HG03565 (cell line): ENCODE measurements around the gene SLC24A3.

Source experiments
- ATAC-seq: cut with Tn5 transposase; IDR thresholded peaks from one replicate; pipeline ENCODE4 v1.9.1; 2021; ENCODE audit warnings: mild to moderate bottlenecking, moderate library complexity; ENCODE audit not compliant: unreplicated experiment

Gene SLC24A3

DNA sequence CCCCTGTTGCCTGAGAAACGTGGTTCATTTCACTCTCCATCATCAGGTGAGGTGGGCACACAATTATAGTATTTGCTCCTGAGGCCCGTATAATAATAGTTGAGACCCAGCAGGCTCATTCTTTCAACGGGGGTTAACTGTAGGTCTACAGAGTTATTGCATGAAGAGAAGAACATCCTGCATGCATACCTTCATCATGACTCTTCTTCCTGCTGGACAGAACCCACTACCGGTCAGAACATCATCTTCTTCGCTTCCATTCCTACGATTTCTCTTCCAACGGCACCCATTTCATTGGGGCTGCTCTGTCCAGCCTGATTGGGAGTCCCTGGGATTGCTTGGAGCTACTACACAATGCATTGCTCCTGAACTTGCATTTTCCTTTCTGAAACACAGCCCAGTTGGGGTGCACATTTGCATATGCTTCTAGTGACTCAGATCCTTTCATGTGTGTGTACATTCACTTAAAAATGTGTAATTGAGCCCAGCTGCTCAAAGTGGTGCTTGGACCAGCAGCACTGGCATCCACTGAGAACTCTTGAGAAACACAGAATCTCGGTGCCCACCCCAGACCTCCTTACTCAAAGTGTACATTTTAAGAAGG is 57.4 kb downstream of the SLC24A3 start:
- no peak for ATAC-seq

DNA sequence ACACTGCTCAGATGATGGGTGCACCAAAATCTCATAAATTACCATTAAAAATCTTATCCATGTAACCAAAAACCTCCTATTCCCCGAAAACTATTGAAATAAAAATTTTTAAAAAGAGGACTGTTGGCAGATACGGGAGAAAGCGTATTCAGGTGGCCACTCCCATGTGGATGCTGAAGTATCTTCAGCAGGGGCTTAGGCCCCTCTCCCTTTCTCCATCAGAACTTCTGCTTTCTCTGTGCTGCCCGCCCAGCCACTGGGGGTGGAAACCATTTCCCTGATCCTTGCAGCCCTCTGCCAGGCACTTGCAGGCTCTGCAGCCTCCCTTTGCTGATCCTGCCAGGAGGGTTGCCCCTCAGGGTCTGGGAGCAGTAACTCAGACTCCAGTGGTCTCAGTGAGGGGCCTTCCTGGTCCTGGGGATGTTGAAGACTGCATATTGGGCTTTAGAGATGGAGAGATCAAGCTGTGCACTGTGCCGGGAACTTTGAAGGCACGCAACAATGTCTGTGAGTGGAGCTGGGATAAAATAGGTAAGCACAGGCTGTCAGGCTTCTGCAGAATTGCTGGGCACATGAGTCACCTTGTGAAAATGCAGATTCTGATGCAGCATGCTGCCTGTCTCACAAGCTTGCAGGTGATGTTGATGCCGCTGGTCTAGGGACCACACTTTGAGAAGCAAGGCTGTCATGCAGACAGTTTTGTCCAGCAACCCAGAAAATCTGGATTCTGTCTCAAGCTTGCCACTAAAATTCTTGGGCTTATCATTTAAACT is 59.6 kb downstream of the SLC24A3 start:
- ATAC-seq: no peak

DNA sequence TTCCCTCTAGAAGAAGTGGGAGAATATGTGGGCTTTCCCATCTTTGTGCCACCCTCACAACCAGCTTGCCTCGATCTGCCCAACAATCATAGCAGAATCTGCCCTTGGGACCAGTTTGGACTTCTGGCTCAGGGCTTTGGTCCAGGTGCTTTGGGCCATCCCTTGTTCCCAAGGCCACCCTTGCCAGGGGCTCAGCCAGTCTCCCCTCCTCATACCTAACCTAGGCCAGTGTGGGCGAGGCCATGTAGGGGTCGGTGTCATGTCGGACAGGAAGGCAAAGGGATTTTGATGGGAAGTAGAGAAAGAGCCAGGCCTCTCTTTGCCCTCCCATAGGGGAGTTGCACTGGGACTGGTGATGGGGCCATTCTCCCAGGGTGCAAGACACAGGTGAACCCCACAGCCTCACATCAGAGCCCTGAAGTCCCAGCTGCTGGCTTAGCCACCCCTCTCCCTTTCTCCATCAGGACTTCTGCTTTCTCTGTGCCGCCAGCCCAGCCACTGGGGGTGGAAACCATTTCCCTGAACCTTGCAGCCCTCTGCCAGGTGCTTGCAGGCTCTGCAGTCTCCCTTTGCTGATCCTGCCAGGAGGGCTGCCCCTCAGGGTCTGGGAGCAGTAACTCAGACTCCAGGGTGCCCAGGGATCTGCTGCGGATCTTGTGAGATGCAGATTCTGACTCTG is 60.7 kb downstream of the SLC24A3 start:
- ATAC-seq: no peak

DNA sequence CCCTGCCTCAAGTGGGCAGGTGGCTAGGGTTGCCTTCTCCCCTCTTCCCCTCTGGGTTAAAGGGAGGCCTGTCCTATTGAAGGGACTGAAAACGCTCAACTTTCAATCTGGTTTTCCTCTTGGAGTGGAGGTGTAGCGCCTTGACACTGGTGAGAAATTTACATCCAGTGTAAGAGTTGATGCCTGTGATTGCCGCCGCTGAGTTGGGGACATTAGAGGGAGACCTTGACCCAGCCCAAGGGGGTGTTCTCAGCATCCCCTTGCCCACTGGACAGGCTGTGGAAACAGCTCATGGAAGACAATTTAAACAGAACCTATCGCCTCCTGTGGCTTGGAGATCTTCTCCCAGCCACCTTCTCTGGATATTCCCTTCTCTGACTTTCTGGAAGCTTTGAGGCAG is 61.6 kb downstream of the SLC24A3 start:
- ATAC-seq: no peak

DNA sequence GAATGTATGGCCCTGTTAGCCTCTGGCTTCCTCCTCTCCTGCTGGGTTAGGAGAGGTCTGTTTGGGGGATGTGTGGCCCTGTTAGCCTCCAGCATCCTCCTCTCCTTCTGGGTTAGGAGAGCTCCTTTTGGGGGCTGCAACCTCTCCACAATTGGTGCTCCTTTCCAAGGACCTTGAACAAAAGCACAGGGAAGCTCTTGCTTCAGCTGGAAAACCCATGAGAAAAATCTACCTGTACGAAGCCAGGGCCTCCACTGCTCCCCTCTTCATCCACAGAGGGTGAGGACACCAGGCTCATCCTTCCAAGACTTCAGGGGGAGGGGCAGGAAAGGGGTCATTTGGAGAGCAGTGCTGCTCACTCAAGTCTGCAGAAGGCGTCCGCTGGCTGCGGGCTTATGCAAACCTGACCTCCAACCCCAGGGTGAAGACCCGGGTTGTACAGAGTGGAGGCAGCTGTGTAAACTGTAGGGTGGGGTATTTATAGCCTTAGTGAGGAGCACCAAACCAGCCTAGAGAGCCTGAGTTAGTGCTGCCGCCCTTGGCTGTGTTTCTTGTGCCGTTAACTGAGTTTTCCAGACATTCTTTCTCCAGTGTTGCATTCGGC is 62.1 kb downstream of the SLC24A3 start:
- ATAC-seq: no peak

DNA sequence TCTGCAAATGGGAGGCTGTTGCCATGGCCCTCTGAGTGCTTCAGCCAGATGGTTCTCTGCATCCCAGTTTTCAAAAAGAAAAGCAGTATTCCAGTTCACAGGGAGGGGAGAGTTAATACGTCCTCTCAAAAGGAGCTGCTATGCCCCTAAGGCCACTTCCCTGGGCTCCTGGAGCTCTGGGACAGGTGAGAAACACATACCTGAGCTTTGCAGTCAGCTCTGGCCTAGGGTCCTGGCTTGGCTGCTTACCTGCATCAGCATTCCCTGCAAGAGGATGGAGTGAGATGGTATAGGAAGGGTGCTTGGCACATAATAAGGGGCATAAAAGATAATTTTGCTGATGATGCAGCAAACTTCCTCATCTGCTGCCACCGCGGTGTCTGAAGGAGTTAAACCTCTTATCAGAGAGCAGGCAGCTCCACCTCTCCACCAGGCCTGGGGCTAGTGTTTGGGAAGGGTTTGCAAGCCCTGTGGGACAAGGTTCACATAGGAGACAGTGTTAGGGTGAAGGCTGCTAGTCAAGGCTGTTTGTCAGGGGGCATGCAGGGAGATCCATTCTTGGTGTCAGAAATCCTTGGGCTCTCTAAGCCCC is 62.7 kb downstream of the SLC24A3 start:
- ATAC-seq: no peak

DNA sequence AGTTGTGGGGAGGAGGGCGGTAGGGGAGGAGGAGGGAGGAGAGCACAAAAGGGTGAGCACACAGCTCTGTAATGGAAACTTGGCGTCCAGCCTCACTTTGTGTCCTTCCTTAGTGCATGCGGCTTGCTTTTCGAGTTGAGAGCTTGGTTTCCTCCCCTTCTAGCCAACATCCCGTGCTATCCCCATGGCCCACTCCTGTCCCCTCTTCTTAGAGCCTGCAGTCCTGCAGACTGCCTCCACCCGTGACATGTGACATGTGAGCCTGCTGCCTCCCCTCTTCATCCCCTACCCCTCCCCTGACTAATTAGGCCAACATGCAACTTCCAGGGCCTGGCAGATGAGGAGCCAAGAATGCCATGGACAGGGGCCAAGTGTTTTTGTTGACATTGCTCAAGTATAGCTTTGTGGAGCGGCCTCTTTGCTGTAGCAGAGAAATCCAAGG is 63.2 kb downstream of the SLC24A3 start:
- no peak for ATAC-seq

DNA sequence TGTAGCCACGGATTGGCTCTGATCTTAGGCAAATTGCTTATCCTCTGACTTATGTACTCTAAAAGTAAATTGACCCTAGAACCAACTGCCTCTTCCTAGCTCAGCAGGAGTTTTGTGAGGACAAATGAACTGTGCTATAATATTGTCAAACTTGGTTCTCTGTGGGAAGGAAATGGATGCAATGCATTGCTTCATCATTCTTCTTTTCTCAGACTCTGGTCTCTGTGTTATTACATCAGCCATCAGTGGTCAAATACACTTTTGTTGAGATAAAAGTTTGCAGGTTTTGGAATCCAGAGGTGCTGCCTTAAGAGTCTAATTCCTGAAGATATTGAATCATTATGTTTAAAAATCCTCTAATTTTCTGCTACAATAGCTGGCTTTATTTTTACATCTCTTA is 64.9 kb downstream of the SLC24A3 start:
- no peak for ATAC-seq

DNA sequence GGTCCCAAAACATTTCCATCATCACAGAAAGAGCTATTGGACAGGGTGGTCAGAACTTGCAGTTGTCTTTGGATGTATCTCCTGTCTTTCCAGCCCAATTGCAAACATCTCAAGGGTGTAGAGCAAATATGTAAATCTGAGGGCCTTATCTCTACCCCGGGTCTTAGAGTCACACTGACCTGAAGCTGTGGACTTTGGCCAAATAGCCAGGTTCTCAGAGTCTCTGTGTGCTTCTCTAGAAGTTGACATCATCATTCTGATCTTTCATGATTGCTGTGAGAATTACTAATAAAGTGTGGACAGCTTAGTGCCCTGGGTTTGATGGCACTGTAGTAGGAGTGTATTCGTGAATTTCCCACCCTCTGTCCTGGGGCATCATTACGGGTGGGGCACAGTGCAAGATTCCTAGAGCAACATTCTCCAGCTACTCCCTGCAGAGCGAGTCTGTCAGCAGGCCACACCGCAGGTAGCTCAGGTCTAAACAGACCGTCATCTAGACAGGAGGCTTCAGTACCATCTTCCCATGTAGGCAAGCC is 71.1 kb downstream of the SLC24A3 start:
- ATAC-seq: no peak

DNA sequence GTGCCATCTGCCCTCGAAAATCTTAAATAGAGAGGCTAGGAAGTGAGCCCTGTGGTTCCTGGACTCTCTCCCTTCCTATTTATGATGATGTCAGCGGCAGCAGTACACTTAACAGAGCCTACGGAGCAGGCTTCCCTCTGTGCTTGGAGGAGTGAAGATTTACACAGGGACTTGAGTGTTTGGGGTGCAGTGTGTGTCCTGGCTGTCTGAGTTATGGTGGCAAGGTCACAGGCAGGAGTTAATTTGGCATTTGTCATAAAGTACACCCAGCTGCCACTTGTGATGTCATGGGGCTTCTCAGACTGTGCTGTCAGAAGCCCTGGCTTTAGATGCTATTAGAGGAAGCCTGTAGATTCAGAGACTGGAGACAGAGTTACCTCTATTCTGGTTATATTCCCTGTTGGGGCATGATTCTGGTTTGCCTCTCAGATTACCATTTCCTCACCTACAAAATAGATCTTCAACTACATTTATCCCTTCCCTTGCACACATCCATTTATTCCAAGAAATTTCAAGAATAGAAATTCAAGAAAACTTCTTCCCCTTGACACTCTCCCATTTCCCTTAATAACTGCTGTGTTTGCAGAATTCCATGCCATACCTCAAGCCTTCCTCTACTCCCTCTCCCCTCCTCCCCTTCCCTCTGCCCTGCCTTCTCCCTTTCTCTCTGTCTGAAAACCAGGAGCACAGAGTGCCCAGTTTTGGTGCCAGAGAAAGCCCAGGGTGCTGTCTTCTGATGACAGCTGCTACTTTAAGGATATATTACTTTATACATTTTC is 72.1 kb downstream of the SLC24A3 start:
- no peak for ATAC-seq

DNA sequence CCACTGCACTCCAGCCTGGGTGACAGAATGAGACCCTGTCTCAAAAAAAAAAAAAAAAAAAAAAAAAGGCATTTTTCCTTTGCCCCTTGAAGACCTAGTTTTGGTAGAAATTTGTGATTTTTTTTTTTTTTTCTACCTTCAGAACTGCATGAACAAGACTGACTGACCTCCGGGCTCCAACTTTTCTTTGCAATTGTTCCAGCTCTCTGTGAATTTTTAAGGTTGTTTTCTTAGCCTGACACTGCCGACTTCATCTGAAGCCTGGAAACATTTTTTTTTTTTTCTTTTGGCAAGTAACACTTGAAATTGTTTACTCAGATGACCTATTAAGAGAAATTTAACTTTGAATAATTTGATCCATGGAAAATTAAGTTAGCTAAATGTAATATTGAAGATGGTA is 73.0 kb downstream of the SLC24A3 start:
- ATAC-seq: no peak

DNA sequence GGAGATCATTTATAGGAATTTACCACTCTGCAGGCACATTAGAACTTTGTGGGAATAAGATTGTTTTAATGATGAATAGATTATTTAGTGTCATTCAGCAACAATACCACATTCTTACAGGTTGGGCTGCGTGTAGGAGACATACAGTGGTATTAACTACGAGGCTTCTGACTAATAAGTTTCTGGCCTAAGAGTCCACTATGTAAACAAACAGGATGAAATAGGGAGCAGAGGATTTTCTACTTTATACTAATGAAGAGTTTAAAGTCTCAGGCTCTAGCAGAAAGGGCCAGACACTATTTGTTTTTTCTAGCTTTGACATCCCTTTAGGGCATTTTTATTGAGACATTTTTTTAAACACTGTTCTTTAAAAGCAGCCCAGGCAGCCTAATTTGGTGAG is 75.6 kb downstream of the SLC24A3 start:
- no peak for ATAC-seq

DNA sequence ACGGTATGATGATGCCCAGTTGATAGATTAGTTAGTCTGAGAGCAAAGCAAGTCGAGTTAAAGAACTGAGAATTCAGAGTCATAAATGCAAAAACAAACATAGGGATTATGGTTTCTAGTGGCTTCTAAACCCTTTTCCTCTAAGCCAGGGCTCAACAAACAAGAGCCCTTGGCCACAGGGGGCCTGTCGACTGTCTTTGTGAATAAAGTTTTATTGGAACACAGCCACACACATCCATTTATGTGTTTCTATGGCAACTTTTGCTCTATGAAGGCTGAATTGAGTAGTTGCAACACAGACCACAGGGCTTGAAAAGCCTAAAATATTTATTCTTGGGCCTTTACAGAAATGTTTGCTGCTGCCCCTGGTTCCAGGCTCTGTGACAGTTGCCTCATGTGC is 76.2 kb downstream of the SLC24A3 start:
- no peak for ATAC-seq

DNA sequence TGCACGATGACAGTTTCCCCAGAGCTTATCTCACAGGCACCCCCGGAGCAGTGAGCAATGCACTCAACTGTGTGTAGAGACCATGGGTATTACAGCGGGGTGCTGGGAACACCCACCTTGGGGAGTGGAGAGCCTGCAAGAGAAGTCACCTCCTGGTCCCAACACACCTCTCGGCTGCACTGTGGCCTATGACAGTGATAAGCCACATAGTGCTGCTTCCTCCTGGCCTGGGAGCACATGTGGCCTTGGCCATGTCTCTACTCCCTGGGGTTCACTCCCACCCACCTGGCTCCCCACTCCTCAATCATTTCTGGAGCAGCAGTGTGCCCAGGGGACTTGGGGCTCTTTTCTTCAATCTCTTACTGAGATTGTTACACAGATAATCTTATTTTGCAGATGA is 77.0 kb downstream of the SLC24A3 start:
- no peak for ATAC-seq

DNA sequence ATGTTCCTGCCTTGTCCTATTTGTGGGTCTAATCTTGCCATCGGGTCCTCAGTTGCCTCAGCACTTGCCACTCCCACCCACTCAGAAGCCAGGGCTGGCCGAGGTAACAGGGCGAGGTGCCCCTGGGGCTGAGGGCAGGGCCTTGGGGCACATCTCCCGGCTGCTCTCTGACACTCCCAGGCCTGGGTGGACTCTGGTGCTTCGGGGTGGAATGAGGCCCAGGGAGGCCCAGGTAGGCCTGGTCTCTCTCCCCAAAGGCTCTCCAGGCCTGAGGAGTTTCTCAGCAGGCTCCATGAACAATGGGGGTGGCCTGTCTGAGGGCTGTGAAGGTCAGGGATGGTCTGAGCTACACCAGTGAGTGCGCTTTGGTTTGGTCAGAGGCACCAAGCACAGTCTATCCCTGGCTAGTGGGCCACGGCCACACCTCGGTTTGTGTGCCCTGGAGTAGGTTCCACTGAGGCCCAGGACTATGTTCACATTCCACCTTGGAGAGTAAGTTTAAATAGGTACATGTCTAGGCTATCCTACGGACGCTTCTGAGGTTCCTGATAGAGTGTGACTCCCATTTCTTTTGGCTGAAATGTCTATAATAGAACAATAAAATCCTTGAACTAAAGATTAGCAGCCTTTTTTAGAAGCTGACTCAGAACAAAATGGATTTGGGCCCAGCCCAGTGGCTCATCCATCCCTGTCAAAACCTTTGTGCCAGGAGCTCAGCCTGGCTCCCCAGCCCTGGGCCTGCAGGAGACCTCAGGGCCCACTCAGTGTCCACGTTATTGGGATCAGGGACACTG is 78.8 kb downstream of the SLC24A3 start:
- no peak for ATAC-seq

DNA sequence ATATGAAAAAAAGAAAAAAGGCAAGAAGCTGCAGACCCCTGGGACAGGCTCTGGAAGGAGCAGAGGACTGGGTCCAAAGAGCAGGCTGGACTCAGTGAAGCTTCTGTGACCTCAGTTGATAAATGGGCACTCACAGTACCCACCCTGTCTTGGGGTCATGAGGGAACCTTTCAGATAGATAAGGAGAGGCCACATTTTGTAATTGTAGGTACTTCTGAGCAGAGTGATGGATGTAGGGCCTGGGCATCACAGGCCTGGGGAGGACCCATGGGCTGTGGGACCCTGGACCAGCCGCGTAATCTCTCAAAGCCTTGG is 79.3 kb downstream of the SLC24A3 start:
- ATAC-seq: no peak

DNA sequence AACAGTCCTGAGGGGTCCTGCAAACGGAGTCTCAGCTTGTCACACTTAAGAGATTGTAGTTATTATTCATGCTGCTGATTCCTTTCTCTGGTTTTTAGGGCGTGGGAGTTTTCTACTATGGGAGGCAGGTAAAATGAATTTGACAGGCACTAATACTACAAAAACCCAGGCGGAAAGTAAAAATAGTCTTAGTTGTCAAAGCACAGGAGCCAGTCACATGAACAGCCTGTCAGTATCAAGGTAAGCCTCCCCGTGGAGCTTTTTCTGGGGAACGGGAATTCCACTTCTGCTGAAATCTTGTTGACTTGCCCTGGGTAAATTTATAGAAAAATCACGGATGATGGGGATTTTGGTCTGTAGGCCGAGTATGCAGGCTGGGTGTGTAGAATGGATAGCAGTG is 79.8 kb downstream of the SLC24A3 start:
- no peak for ATAC-seq

DNA sequence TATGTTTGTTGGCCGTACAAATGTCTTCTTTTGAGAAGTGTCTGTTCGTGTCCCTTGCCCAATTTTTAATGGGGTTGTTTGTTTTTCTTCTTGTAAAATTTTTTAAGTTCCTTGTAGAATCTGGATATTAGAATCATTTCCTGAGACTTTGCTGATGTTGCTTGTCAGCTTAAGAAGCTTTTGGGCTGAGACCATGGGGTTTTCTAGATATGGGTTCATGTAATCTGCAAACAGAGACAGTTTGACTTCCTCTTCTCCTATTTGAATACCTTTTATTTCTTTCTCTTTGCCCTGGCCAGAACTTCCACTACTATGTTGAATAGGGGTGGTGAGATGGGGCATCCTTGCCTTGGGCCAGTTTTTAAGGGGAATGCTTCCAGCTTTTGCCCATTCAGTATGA is 82.6 kb downstream of the SLC24A3 start:
- ATAC-seq: no peak

DNA sequence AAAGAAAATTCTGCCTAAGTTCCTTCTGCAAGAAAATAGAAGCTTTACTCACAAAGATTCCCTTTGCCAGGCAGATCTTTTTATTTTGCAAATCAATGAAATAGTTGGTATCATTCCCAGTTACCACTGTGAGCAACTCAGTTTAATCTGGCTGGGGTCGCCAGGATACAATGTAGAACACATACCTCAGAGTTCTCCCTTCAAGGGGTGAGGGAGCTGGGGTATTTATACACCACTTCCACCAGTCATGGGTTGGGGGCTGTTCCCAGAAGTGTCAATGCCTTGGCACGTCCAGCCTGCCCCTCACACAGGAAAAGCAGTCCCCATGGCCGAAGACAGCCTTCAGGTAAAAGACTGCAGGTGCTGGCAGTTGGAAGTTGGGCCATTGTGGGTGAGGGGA is 86.2 kb downstream of the SLC24A3 start:
- no peak for ATAC-seq

DNA sequence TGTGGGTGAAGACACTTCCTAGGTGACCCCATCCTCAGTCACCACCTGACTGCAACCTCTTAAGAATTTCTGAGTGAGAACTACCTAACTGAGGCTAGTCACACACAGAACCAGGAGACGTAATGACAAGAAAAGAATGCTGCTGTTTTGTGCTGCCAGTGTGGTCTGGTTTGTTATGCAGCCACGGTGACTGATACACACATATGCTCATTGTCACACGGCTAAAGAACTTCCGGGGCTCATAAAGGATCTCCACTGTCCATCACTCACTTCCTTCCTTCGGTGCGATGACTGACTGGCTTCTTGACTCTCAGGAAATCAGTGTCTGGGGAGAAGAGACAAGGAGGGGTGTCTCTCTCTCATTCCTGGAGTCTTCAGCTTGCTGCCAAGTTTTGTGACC is 88.0 kb downstream of the SLC24A3 start:
- ATAC-seq: no peak
